Skin epidermis (tissue), 12 donors: ENCODE results near the gene RNPEPL1.
"Not testable (repeated sequence)": the region's sequence is repeated elsewhere in the genome, so short reads cannot be mapped to it uniquely, and the experiment has no call there.

Experiments used
- H3K27ac ChIP-seq, 21 experiments: fragments of 200-600 bp; sonication (generic) in 11 of 21; one replicate each; pipeline ENCODE4 v1.5.0; 2020; ENCODE audit warnings: mild to moderate bottlenecking in 3 of 21, inconsistent platforms in 2 of 21, moderate library complexity in 2 of 21
- H3K4me3 ChIP-seq, 7 experiments: fragments of 200-600 bp; sonication (generic) in 2 of 7; one replicate each; pipeline ENCODE4 v1.5.0; 2020; ENCODE audit warnings: inconsistent platforms in 2 of 7, mild to moderate bottlenecking in 2 of 7, moderate library complexity in 1 of 7

RNPEPL1 gene

GRCh38 chr2:240599141-240599583 is 30.9 kb downstream of the RNPEPL1 start:
- Histone ChIP-seq H3K4me3 (no peak overlapping the region), H3K27ac (no peak overlapping the region)

GRCh38 chr2:240600451-240600961 is 32.2 kb downstream of the RNPEPL1 start:
- no peak overlapping the region for H3K4me3 ChIP-seq
- no peak overlapping the region for H3K27ac ChIP-seq

GRCh38 chr2:240601061-240601830 is 33.0 kb downstream of the RNPEPL1 start:
- Histone ChIP-seq H3K27ac (no peak overlapping the region), H3K4me3 (no peak overlapping the region)

GRCh38 chr2:240601831-240602160 is 33.5 kb downstream of the RNPEPL1 start:
- Histone ChIP-seq H3K27ac (no peak overlapping the region), H3K4me3 (no peak overlapping the region)

- Histone ChIP-seq H3K27ac (no peak overlapping the region), H3K4me3 (no peak overlapping the region)
These were observed 34.2 kb downstream of the RNPEPL1 start for GRCh38 chr2:240602266-240603050.

- Histone ChIP-seq H3K4me3 (no peak overlapping the region), H3K27ac (no peak overlapping the region)
These were observed 35.0 kb downstream of the RNPEPL1 start for GRCh38 chr2:240603081-240603835.

GRCh38 chr2:240603846-240604245 is 35.6 kb downstream of the RNPEPL1 start:
- no peak overlapping the region for H3K4me3 ChIP-seq
- H3K27ac ChIP-seq: no peak overlapping the region

- Histone ChIP-seq H3K4me3 (no peak overlapping the region), H3K27ac (no peak overlapping the region)
These were observed 36.1 kb downstream of the RNPEPL1 start for GRCh38 chr2:240604291-240604938.

- Histone ChIP-seq H3K4me3 (no peak overlapping the region), H3K27ac (no peak overlapping the region)
These were observed 36.8 kb downstream of the RNPEPL1 start for GRCh38 chr2:240604939-240605716.

- no peak overlapping the region for H3K27ac ChIP-seq
- no peak overlapping the region for H3K4me3 ChIP-seq
These were observed 37.8 kb downstream of the RNPEPL1 start for GRCh38 chr2:240605867-240606743.

GRCh38 chr2:240611601-240612210 is 43.4 kb downstream of the RNPEPL1 start:
- H3K27ac ChIP-seq: no peak overlapping the region
- H3K4me3 ChIP-seq: no peak overlapping the region

GRCh38 chr2:240613781-240614180 is 45.5 kb downstream of the RNPEPL1 start:
- H3K27ac ChIP-seq: no peak overlapping the region
- no peak overlapping the region for H3K4me3 ChIP-seq

GRCh38 chr2:240614391-240614790 is 46.1 kb downstream of the RNPEPL1 start:
- no peak overlapping the region for H3K27ac ChIP-seq

GRCh38 chr2:240615396-240615795 is 47.1 kb downstream of the RNPEPL1 start:
- H3K4me3 ChIP-seq: no peak overlapping the region

More at GRCh38 chr2:240614391-240614790, 46.1 kb downstream of the RNPEPL1 start:
- no peak overlapping the region for H3K4me3 ChIP-seq

GRCh38 chr2:240615820-240616547 is 47.7 kb downstream of the RNPEPL1 start:
- H3K27ac ChIP-seq: no peak overlapping the region
- no peak overlapping the region for H3K4me3 ChIP-seq

More at GRCh38 chr2:240615396-240615795, 47.1 kb downstream of the RNPEPL1 start:
- no peak overlapping the region for H3K27ac ChIP-seq

GRCh38 chr2:240616860-240617666 is 48.8 kb downstream of the RNPEPL1 start:
- not testable (repeated sequence) for H3K4me3 ChIP-seq, H3K27ac ChIP-seq
